Activated CD4-positive, alpha-beta T cell treated with anti-CD3 and anti-CD28 coated beads, Interleukin-2, amount 50 U/mL, for 24 hours (primary cell): Measurements from ENCODE around the gene CMTR2.

Source experiments
- DNase-seq, 2 donors: peaks; one replicate each; pipeline ENCODE4 v3.0.0-alpha.2; 2020; ENCODE audit warnings: low read depth in 1 of 2, low spot score in 1 of 2

CMTR2 gene

DNA sequence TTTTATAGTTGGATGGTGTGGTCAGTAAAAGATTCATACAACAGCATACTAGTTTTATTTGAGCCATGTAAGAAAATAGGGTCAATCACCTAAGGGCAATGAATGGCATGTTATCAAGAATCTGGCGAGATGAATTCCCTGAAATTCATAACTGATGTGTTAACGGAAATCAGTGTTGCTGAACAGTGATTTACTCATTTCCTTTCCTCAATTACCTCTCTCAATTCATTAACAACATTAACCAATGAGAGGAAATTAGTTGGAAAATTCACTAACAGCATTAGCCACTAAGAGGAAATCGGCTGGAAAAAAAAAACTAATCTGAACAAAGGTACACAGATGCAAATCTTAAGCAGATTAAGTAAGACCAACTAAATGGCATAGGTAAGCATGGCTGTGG is 6.3 kb downstream of the CMTR2 start:
- no peak for DNase-seq

DNA sequence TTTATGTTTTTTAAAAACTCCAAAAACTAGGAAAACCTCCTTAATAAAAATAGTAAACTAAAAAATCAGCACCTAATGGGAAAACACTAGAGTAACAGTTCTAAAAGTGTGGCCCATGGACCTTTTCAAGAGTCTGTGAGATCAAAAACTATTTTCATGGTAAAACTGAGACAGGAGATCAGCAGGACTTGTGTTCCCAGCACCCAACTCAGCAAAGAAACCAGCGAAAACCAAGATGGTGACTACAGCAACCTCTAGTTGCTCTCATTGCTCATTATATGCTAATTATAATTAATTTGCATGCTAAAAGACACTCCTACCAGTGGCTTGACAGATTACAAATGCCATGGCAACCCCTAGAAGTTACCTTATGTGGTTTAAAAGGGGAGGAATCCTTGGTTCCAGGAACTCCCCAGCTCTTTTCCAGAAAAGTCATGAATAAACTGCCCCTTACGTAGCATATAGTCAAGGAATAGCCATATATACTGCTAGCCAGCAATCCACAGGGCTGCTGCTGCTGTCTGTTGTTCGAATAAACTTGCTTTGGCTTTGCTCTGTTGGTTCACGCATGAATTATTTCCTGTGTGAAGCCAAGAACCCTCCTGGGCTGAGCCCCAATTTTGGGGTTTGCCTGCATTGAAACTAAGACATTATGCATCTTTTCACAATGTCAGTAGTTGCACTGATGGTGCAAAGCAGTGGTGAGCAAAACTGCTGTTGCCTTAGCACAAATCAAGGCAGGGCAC is 12.4 kb downstream of the CMTR2 start:
- DNase-seq, result no peak

DNA sequence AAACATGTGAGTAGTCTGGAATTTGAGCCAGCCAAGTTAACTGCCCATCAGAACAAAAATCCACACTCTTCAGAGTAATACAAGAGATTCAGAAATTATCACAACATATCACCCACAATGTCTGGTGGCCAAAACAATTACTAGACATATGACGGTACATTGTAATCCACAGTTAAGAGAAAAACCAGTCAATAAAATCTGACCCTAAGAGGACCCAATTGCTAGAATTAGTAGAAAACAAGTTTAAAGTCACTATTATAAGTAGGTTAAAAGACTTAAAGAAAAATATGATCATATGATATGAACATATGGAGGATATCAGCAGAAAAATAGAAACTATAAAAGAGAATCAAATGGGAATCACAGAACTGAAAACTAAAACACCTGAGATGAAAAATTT is 15.8 kb downstream of the CMTR2 start:
- no peak for DNase-seq

DNA sequence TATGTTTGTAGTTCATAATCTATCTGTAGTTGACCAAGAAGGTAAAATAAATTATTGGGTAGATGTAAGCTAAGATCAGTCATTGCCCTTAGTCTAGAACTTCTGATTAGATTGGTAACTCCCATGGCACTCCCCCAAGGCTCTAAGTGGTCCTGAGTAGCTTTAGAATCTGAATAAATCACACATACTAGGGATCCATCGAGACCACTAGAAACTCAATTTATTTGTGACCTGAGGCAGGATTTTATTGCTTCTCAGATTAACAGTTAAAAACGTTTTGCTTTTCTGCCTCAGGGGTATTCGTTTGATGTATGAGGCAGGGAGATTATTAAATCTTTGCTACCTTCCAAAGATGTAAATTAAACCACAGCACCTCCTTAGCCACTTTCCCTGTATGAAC is 24.9 kb downstream of the CMTR2 start:
- DNase-seq, result no peak

DNA sequence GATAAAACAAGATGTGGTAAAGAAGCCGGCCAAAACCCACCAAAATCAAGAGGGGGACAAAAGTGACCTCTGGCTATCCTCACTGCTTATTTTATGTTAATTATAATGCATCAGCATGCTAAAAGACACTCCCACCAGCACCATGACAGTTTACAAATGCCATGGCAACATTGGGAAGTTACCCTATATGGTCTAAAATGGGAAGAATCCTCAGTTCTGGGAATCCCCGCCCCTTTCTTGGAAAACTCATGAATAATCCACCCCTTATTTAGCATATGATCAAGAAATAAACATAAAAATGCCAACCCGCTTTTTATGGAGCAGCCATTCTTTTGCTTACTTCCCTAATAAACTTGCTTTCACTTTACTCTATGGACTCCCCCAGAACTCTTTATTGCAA is 25.6 kb downstream of the CMTR2 start:
- no peak for DNase-seq

GRCh38 chr16:71262391-71262790 is 26.8 kb downstream of the CMTR2 start:
- DNase-seq, result no peak

DNA sequence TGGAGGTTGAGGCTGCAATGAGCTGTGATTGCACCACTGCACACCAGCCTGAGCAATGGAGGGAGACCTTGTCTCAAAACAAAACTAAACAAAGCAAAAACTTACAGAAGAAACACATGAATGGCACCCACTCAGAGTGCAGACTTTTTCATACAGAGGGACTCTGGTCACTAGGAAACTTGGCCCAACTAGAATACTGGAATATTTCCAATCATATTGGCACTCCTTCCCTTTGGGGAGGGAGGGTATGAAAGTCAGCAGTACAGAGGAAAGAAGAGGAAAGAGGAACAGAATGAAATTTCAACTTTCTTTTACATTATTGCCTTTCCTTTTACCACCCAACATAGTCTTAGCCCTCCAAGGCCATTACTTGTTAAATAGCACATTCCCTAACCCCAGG is 28.2 kb downstream of the CMTR2 start:
- no peak for DNase-seq

GRCh38 chr16:71259086-71259485 is 30.1 kb downstream of the CMTR2 start:
- no peak for DNase-seq

GRCh38 chr16:71258372-71258771 is 30.8 kb downstream of the CMTR2 start:
- no peak for DNase-seq

- no peak for DNase-seq
Observed at GRCh38 chr16:71257768-71258167, 31.4 kb downstream of the CMTR2 start.

DNA sequence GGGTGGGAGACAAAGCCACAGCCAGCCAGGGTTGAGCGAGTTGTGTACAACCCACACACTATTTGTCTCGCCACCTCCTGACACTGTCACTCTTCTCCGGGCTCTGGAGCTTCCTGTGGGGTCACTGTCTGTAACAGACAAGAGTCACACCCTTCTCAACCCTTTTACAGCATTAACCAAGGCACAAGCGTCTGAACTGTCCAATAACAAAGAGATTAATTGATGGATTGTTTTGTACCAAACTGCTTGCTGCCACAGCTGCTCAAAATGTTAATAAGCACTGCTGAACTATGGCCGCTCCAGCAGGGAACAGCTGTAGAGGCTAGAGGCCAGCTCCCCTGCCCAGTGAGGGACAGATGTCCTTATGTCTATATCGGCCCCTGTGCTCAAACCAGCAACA is 33.5 kb downstream of the CMTR2 start:
- no peak for DNase-seq

DNA sequence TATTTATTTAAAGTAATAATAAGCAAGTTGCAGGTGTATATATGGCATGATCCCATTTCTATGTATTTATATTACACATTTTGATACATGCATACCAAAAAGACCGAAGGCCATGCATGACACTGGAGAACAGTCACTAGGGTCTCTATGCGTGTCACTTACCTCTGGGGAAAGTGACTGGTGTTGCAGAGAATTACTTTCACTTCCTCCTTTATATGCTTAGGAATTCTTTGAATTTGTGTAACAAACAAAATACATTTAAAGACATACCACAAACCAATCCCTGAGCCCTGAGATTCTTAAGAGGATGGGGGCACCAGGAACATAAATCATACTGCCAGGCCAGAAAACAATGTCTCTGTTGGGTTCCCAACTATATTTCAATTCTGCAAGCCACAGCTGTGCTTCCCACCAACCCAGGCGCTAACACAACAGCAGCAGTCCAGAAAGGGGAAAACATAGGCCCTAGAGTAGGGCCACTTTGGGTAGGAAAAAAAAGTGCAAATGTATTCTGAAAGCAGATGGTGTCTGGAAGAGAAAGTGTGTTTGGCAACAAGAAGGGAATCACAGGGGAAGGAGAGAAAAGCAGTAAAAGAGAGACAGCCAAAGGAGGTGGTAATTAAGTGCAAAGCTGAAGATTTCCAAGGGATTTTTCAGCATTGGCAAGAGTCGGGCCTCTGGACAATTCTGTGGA is 34.2 kb downstream of the CMTR2 start:
- DNase-seq, result no peak

- no peak for DNase-seq
Observed at GRCh38 chr16:71250461-71251235, 38.6 kb downstream of the CMTR2 start.

- no peak for DNase-seq
Observed at GRCh38 chr16:71249399-71249798, 39.8 kb downstream of the CMTR2 start.

DNA sequence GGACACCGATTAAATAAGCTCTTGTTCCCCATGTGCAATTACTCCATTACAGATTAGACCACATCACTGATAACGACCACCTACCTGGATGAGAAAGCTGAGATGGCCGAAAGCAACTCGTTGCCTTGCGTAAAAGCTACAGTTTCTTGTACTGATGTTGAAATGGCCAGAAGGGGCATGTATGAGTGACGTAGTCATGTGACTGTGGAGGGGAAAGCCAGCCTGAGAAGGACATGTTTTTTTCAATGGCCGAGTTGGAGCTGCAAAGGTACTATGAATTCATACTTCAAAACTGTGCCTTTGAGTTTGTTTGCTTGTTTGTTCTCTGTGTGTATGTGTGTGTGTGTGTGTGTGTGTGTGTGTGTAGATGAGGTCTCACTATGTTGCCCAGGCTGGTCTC is 41.7 kb downstream of the CMTR2 start:
- no peak for DNase-seq

- DNase-seq, result no peak
Observed at GRCh38 chr16:71246309-71246708, 42.9 kb downstream of the CMTR2 start.

GRCh38 chr16:71244521-71244920 is 44.7 kb downstream of the CMTR2 start:
- DNase-seq, result no peak

GRCh38 chr16:71242601-71243000 is 46.6 kb downstream of the CMTR2 start:
- DNase-seq, result no peak

GRCh38 chr16:71242036-71242435 is 47.2 kb downstream of the CMTR2 start:
- DNase-seq, result no peak
